ENCODE results near the gene ZNF418.
A peak's percentile ranks its signal among the peaks of the same experiment; 100 is the strongest.
"Not testable (repeated sequence)": the region's sequence is repeated elsewhere in the genome, so short reads cannot be mapped to it uniquely, and the experiment has no call there.

The ZNF418 gene

DNA sequence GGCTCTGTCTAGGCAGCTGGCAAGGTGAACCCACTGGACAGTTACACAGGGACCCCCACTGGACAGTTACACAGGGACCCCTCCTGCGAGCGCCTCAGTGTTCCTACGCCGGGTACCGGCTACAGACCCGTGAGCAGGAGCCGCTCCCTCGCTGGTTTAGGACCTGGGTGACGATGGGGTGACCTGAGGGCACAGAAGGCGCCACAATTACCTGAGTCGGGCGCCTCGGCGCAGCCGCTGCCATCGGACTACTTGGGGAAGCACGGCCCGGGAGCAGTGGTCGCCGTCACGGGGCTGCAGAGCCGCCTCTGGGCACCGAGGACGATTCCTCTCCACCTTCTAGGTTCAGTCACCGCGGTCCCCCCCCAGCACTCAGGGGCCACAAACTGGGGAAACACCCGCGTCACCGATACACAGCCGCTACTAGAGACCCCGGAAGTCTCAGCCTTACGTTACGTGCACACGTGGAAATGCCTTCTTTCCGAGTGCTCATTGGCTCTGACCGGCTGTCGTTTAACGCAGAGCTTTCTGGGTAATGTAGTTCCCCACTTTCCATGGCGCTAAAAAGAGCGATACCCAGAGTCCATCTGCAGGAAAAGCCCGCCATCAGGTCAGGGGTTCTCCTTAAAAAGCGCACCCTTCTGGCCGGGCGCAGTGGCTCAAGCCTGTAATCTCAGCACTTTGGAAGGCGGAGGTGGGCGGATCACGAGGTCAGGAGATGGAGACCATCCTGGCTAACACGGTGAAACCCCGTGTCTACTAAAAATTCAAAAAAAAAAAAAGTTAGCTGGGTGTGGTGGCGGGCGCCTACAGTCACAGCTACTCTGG, 18.8 kb downstream of the ZNF418 start, which contains the start of gene ZNF417:
Gene ZNF417, minus strand, starts transcription at position 425 of the 828 bp plus-strand sequence. Its CDS starts 181 bp downstream, at position 244.
- Histone ChIP-seq H2AFZ (peak within 1 kb of the TSS; percentile 92), H3K79me2 (peaks cover 22% of the 10 kb centered on the region), H3K4me2 (ENCODE audit: low read length) (peak within 1 kb of the TSS; percentile 82), H3K27ac (peak within 1 kb of the TSS; percentile 67), H3K4me1 (peaks cover 14% of the 10 kb centered on the region), H3K4me3 (ENCODE audit: low read depth, low read length) (peak within 1 kb of the TSS; percentile 85), H3K9ac (peak within 1 kb of the TSS; percentile 69)
- H3K27me3 ChIP-seq (ENCODE audit: control insufficient read depth, insufficient read depth, low read length); H3K9me3 ChIP-seq (ENCODE audit: control insufficient read depth, low read length); H3K36me3 ChIP-seq (ENCODE audit: control insufficient read depth, insufficient read depth, low read length): not testable (repeated sequence)
- TF ChIP-seq, protein P1, sequence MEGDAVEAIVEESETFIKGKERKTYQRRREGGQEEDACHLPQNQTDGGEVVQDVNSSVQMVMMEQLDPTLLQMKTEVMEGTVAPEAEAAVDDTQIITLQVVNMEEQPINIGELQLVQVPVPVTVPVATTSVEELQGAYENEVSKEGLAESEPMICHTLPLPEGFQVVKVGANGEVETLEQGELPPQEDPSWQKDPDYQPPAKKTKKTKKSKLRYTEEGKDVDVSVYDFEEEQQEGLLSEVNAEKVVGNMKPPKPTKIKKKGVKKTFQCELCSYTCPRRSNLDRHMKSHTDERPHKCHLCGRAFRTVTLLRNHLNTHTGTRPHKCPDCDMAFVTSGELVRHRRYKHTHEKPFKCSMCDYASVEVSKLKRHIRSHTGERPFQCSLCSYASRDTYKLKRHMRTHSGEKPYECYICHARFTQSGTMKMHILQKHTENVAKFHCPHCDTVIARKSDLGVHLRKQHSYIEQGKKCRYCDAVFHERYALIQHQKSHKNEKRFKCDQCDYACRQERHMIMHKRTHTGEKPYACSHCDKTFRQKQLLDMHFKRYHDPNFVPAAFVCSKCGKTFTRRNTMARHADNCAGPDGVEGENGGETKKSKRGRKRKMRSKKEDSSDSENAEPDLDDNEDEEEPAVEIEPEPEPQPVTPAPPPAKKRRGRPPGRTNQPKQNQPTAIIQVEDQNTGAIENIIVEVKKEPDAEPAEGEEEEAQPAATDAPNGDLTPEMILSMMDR (IDR thresholded peaks at IDR 0.05), result peak; percentile 59

DNA sequence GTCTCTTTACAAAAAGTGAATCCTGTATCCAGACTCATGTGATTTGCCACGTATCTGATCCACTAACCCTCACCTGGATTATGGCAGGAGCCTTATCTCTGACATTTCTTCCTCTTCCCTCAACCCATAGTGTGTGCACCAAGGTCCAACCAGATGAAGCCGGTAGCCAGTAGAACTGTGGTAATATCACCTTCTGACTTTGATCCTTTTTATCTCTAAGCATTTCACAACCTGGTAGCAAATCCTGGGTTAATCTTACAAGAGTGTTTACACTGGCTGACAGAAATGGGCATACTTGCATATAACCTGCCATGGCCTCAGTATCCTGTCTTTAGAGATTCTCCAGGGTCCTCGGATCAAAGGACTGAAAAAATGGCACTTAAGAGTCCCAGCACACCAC, 20.7 kb downstream of the ZNF418 start:
- Histone ChIP-seq H3K4me3 (ENCODE audit: low read depth, low read length) (no peak overlapping the region), H3K4me1 (peaks cover 14% of the 10 kb centered on the region), H3K27me3 (ENCODE audit: control insufficient read depth, insufficient read depth, low read length) (no peaks in the 10 kb centered on the region), H2AFZ (no peak overlapping the region), H3K27ac (no peak overlapping the region), H3K36me3 (ENCODE audit: control insufficient read depth, insufficient read depth, low read length) (no peaks in the 10 kb centered on the region), H3K4me2 (ENCODE audit: low read length) (no peak overlapping the region), H3K79me2 (peaks cover 22% of the 10 kb centered on the region), H3K9ac (no peak overlapping the region), H3K9me3 (ENCODE audit: control insufficient read depth, low read length) (no peaks in the 10 kb centered on the region)
- TF ChIP-seq, protein P1 (IDR thresholded peaks at IDR 0.05), result no peak

GRCh38 chr19:57907394-57907793, 27.8 kb downstream of the ZNF418 start:
- H3K4me2 ChIP-seq (ENCODE audit: low read length), result no peak overlapping the region
- no peaks in the 10 kb centered on the region for H3K27me3 ChIP-seq (ENCODE audit: control insufficient read depth, insufficient read depth, low read length)
- no peaks in the 10 kb centered on the region for H3K36me3 ChIP-seq (ENCODE audit: control insufficient read depth, insufficient read depth, low read length)
- no peak overlapping the region for H3K27ac ChIP-seq
- H3K4me1 ChIP-seq, result peaks cover 2% of the 10 kb centered on the region
- TF ChIP-seq, protein P1 (IDR thresholded peaks at IDR 0.05), result no peak
- H3K79me2 ChIP-seq, result no peaks in the 10 kb centered on the region
- H2AFZ ChIP-seq, result no peak overlapping the region
- H3K4me3 ChIP-seq (ENCODE audit: low read depth, low read length), result no peak overlapping the region
- no peak overlapping the region for H3K9ac ChIP-seq
- H3K9me3 ChIP-seq (ENCODE audit: control insufficient read depth, low read length), result no peaks in the 10 kb centered on the region

- H3K9me3 ChIP-seq (ENCODE audit: control insufficient read depth, low read length), result no peaks in the 10 kb centered on the region
- no peak overlapping the region for H3K9ac ChIP-seq
- H2AFZ ChIP-seq, result no peak overlapping the region
- no peaks in the 10 kb centered on the region for H3K79me2 ChIP-seq
- H3K27me3 ChIP-seq (ENCODE audit: control insufficient read depth, insufficient read depth, low read length), result no peaks in the 10 kb centered on the region
- H3K27ac ChIP-seq, result no peak overlapping the region
- no peak overlapping the region for H3K4me3 ChIP-seq (ENCODE audit: low read depth, low read length)
- H3K4me1 ChIP-seq, result peaks cover 2% of the 10 kb centered on the region
- no peak overlapping the region for H3K4me2 ChIP-seq (ENCODE audit: low read length)
- no peaks in the 10 kb centered on the region for H3K36me3 ChIP-seq (ENCODE audit: control insufficient read depth, insufficient read depth, low read length)
- TF ChIP-seq, protein P1 (IDR thresholded peaks at IDR 0.05), result no peak
Measured at GRCh38 chr19:57905258-57905657, 29.9 kb downstream of the ZNF418 start.
